Hippocampal formation (tissue), 2 donors: ENCODE results near the gene CDH7.

Experiments
- DNase-seq, 2 donors: peaks; one replicate each; lab custom pipeline; 2025; lab: John Stamatoyannopoulos, UW

CDH7 gene

DNA sequence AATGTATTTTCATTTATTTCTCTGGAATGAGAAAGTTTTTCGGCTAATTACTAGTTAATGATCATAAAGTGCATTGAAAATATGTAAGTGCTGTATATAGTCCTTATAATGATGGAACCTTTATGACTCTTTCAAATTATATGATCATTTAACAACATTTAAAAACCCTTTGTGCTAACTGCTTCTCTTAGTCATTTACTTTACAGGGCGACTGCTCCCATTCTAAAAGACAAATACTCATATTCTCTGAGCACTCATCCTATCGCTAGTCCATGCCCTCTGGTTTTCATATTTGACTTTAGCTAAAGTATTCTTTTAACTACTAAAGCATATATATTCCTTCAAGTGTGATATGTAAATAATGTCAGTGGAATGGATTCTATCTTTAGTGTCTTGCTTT, 168.2 kb downstream of the CDH7 start:
- DNase-seq = no peak

GRCh38 chr18:65919663-65920062, 168.9 kb downstream of the CDH7 start:
- no peak for DNase-seq

DNA sequence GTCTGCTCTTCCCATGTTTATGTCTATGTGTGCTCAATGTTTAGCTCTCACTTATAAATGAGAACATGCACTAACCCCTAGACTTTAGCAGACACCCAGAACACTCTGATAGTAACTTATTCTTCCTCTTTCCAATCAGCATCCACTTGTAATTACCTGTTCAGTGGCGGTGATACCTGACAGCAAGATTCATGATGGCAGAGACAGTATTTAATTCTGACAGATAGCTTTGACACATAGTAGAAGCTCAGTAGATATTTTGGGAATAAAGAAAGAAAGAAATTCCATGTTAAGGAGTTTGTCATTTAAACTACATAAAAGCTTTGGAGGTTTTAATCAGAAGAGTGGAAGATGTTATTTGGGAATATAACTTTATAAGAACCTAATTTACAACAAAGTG, 171.3 kb downstream of the CDH7 start:
- no peak for DNase-seq

DNA sequence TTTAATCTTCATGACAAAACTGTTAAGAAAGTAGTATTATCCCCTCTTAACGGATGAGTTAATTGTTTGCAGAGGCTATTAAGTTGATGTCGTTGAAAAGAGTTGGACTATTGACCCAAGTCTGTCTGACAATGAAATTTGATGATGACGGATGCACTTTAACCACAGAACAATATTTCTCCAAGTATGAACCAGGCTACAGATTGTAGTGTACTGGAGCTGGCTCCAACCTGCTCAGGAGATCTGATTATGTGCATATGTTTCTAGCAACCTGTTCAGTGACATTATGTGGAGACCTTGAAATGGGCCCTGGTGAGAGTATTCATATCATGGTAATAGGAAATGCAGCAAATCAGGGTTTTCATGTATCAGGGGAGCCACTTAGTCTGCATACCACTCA, 174.1 kb downstream of the CDH7 start:
- no peak for DNase-seq

GRCh38 chr18:65934874-65935273, 184.1 kb downstream of the CDH7 start:
- DNase-seq = no peak

GRCh38 chr18:65936678-65937077, 185.9 kb downstream of the CDH7 start:
- DNase-seq = no peak

- DNase-seq = no peak
Observed at GRCh38 chr18:65937180-65937579, 186.4 kb downstream of the CDH7 start.

DNA sequence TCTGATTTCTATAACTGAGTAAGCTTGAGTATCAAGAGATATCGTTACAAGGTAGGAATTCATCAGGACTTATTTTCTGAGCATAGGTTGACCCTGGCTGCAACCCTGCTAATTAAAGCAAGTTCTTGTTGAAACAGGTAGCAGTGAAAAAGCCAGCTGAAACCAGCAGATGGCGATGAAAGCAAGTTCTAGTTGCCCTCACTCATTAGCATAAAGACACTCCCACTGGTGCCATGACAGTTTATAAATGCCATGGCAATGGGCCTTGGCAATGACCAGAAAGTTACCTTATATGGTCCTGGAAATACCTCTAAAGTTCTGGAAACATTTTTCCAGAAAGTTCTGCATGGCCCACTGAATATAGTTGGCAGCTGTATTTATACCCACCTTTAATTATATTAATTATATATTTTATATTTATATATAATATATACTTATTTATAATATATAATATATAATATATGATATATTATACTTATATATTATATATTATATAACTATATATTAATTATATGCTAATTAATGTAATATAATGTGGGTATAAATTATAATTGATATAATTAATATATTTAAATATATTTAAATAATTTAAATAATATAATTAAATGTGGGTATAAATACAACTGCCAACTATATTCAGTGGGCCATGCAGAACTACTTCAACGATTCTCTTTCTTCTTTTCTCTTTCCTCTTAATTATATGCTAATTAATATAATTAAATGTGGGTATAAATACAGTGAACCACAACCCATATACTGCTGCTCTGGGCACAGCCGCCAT, 188.0 kb downstream of the CDH7 start:
- no peak for DNase-seq
